Activated naive CD8-positive, alpha-beta T cell treated with anti-CD3 and anti-CD28 coated beads, Interleukin-2, amount 10 ng/mL, durations not matched to agents 7 days and 5 days (primary cell): ENCODE measurements around the gene SSTR5. TPM values are rescaled to one million over a fixed set of nuclear protein-coding genes. Genes with fewer than 3 reads are reported as not detected.
A peak's percentile ranks its signal among the peaks of the same experiment; 100 is the strongest.

ENCODE experiments used
- ATAC-seq: fragments of 150-1000 bp; cut with Tn5 transposase; one replicate; pipeline ENCODE4 v1.10.0; 2021; ENCODE audit warnings: low read depth, moderate library complexity
- POLR2A ChIA-PET: fragments of 350-600 bp; sonication (Branson Sonifier 250); formaldehyde crosslinking; loops from one replicate; lab custom pipeline; 2021; ENCODE audit warnings: antibody characterized with exemption; lab: Charles Lee
- DNase-seq: peaks from one replicate; pipeline ENCODE4 v3.0.0; 2021
- H3K27ac Mint-ChIP-seq: one replicate; pipeline ENCODE4 v1.8.0; 2022; ENCODE audit warnings: mild to moderate bottlenecking, mixed read lengths
- H3K27me3 Mint-ChIP-seq: one replicate; pipeline ENCODE4 v1.8.0; 2022; ENCODE audit warnings: mild to moderate bottlenecking, moderate library complexity, mixed read lengths
- H3K36me3 Mint-ChIP-seq: one replicate; pipeline ENCODE4 v1.8.0; 2021; ENCODE audit warnings: mild to moderate bottlenecking, mixed read lengths
- H3K4me1 Mint-ChIP-seq: one replicate; pipeline ENCODE4 v1.8.0; 2021; ENCODE audit warnings: mixed read lengths
- H3K4me3 Mint-ChIP-seq: one replicate; pipeline ENCODE4 v1.8.0; 2022; ENCODE audit warnings: mild to moderate bottlenecking, moderate library complexity, mixed read lengths
- H3K9me3 Mint-ChIP-seq: one replicate; pipeline ENCODE4 v1.8.0; 2021; ENCODE audit warnings: mixed read lengths
- total RNA-seq, 2 experiments: library from RNA; stranded (reverse); gene quantifications; one replicate each; pipeline ENCODE4 v1.2.3, GENCODE V29; 2021

SSTR5 gene
- total RNA-seq, 2 experiments from 2014 or later = not detected

GRCh38 chr16:1067629-1068028 is 4.9 kb upstream of the SSTR5 start:
- no peak for DNase-seq
- Mint-ChIP-seq H3K36me3 (no peaks in the 10 kb centered on the region), H3K4me1 (peaks cover 4% of the 10 kb centered on the region), H3K27ac (peak overlapping the region; percentile 84), H3K4me3 (peak overlapping the region; percentile 49), H3K9me3 (peaks cover 4% of the 10 kb centered on the region), H3K27me3 (peaks cover 37% of the 10 kb centered on the region)
- no peak for ATAC-seq
- POLR2A ChIA-PET = no interaction called here

GRCh38 chr16:1068451-1068850 is 4.1 kb upstream of the SSTR5 start:
- Mint-ChIP-seq H3K27ac (no peak overlapping the region), H3K36me3 (no peaks in the 10 kb centered on the region), H3K27me3 (peaks cover 37% of the 10 kb centered on the region), H3K9me3 (peaks cover 4% of the 10 kb centered on the region), H3K4me3 (no peak overlapping the region), H3K4me1 (peaks cover 4% of the 10 kb centered on the region)
- ATAC-seq (no peak), DNase-seq (no peak)
- POLR2A ChIA-PET = no interaction called here

GRCh38 chr16:1069154-1069553 is 3.4 kb upstream of the SSTR5 start:
- Mint-ChIP-seq H3K4me1 (peaks cover 4% of the 10 kb centered on the region), H3K9me3 (peaks cover 4% of the 10 kb centered on the region), H3K27ac (no peak overlapping the region), H3K27me3 (peaks cover 37% of the 10 kb centered on the region), H3K36me3 (no peaks in the 10 kb centered on the region), H3K4me3 (no peak overlapping the region)
- DNase-seq (no peak), ATAC-seq (no peak)
- POLR2A ChIA-PET = no interaction called here

- peaks cover 4% of the 10 kb centered on the region for H3K9me3 Mint-ChIP-seq
- no peak overlapping the region for H3K4me3 Mint-ChIP-seq
- H3K27me3 Mint-ChIP-seq = peaks cover 33% of the 10 kb centered on the region
- no peak for ATAC-seq
- H3K27ac Mint-ChIP-seq = no peak overlapping the region
- DNase-seq = no peak
- POLR2A ChIA-PET = no interaction called here
- no peaks in the 10 kb centered on the region for H3K36me3 Mint-ChIP-seq
- peaks cover 4% of the 10 kb centered on the region for H3K4me1 Mint-ChIP-seq
These were observed 2.3 kb upstream of the SSTR5 start for GRCh38 chr16:1070084-1070863.

- H3K27ac Mint-ChIP-seq = no peak overlapping the region
These were observed 1.6 kb upstream of the SSTR5 start for GRCh38 chr16:1070864-1071408.

GRCh38 chr16:1071561-1072225 is 854 bp upstream of the SSTR5 start:
- POLR2A ChIA-PET = no interaction called here
- peaks cover 22% of the 10 kb centered on the region for H3K27me3 Mint-ChIP-seq
- H3K9me3 Mint-ChIP-seq = peaks cover 4% of the 10 kb centered on the region
- H3K4me3 Mint-ChIP-seq = no peak overlapping the region
- H3K27ac Mint-ChIP-seq = no peak overlapping the region
- ATAC-seq = no peak
- peaks cover 6% of the 10 kb centered on the region for H3K4me1 Mint-ChIP-seq
- no peak for DNase-seq
- H3K36me3 Mint-ChIP-seq = no peaks in the 10 kb centered on the region

More at GRCh38 chr16:1070864-1071408, 1.6 kb upstream of the SSTR5 start:
- no peaks in the 10 kb centered on the region for H3K36me3 Mint-ChIP-seq
- peaks cover 26% of the 10 kb centered on the region for H3K27me3 Mint-ChIP-seq
- H3K9me3 Mint-ChIP-seq = peaks cover 4% of the 10 kb centered on the region
- H3K4me1 Mint-ChIP-seq = peaks cover 4% of the 10 kb centered on the region
- DNase-seq (no peak), ATAC-seq (no peak)
- POLR2A ChIA-PET = no interaction called here
- H3K4me3 Mint-ChIP-seq = no peak overlapping the region

GRCh38 chr16:1073262-1073558 is 663 bp downstream of the SSTR5 start:
- POLR2A ChIA-PET = no interaction called here
- Mint-ChIP-seq H3K36me3 (no peaks in the 10 kb centered on the region), H3K9me3 (no peaks in the 10 kb centered on the region), H3K4me1 (peaks cover 1% of the 10 kb centered on the region), H3K27me3 (peaks cover 14% of the 10 kb centered on the region), H3K4me3 (no peak overlapping the region), H3K27ac (no peak overlapping the region)
- ATAC-seq (no peak), DNase-seq (no peak)

GRCh38 chr16:1073566-1074378 is 1.2 kb downstream of the SSTR5 start:
- POLR2A ChIA-PET = no interaction called here
- no peak for ATAC-seq
- Mint-ChIP-seq H3K27ac (no peak overlapping the region), H3K27me3 (peaks cover 14% of the 10 kb centered on the region), H3K9me3 (no peaks in the 10 kb centered on the region), H3K4me3 (no peak overlapping the region), H3K4me1 (peaks cover 1% of the 10 kb centered on the region), H3K36me3 (no peaks in the 10 kb centered on the region)
- no peak for DNase-seq

- Mint-ChIP-seq H3K36me3 (no peaks in the 10 kb centered on the region), H3K9me3 (no peaks in the 10 kb centered on the region), H3K27ac (no peak overlapping the region), H3K4me3 (no peak overlapping the region), H3K4me1 (peaks cover 1% of the 10 kb centered on the region), H3K27me3 (peaks cover 12% of the 10 kb centered on the region)
- POLR2A ChIA-PET = no interaction called here
- DNase-seq = no peak
- no peak for ATAC-seq
These were observed 1.8 kb downstream of the SSTR5 start for GRCh38 chr16:1074379-1074649.

GRCh38 chr16:1075546-1075945 is 3.0 kb downstream of the SSTR5 start:
- DNase-seq (no peak), ATAC-seq (no peak)
- Mint-ChIP-seq H3K9me3 (no peaks in the 10 kb centered on the region), H3K27me3 (peaks cover 9% of the 10 kb centered on the region), H3K4me1 (peaks cover 1% of the 10 kb centered on the region), H3K36me3 (no peaks in the 10 kb centered on the region), H3K4me3 (no peak overlapping the region), H3K27ac (no peak overlapping the region)
- POLR2A ChIA-PET = no interaction called here

GRCh38 chr16:1076801-1077576 is 4.4 kb downstream of the SSTR5 start:
- ATAC-seq (no peak), DNase-seq (no peak)
- Mint-ChIP-seq H3K27me3 (peaks cover 6% of the 10 kb centered on the region), H3K4me3 (no peak overlapping the region), H3K9me3 (no peaks in the 10 kb centered on the region), H3K27ac (no peak overlapping the region), H3K4me1 (peaks cover 1% of the 10 kb centered on the region), H3K36me3 (no peaks in the 10 kb centered on the region)
- POLR2A ChIA-PET = no interaction called here

GRCh38 chr16:1077877-1078578 is 5.5 kb downstream of the SSTR5 start:
- Mint-ChIP-seq H3K36me3 (no peaks in the 10 kb centered on the region), H3K27me3 (peaks cover 5% of the 10 kb centered on the region), H3K9me3 (no peaks in the 10 kb centered on the region), H3K4me3 (no peak overlapping the region), H3K27ac (no peak overlapping the region), H3K4me1 (peaks cover 1% of the 10 kb centered on the region)
- no peak for DNase-seq
- POLR2A ChIA-PET = no interaction called here
- ATAC-seq = no peak
